MCF 10A (cell line): ENCODE data around the gene DUSP11. TPM values are rescaled to one million over a fixed set of nuclear protein-coding genes. Genes with fewer than 3 reads are reported as not detected.

Experiments
- BruUV-seq: library from RNA; stranded (reverse); fragments of 400-500 nt; replicated peaks from 2 replicates; lab custom pipeline; 2021; lab: Mats Ljungman, UMichigan
- CTCF ChIA-PET: fragments of 300-600 bp; sonication (Branson Sonifier 250); formaldehyde crosslinking; extraction: SDS; loops from one replicate; lab custom pipeline; 2021; ENCODE audit warnings: antibody characterized with exemption, inconsistent platforms; lab: Yijun Ruan, JAX
- POLR2A ChIA-PET: fragments of 300-600, 350-650 bp; sonication (Branson Sonifier 250); formaldehyde crosslinking; extraction: SDS; loops from one replicate; lab custom pipeline; 2020; ENCODE audit warnings: antibody characterized with exemption, inconsistent platforms; lab: Yijun Ruan, JAX
- DNase-seq: peaks from one replicate; pipeline ENCODE4 v3.0.0-alpha.2; 2018; ENCODE audit not compliant: unreplicated experiment
- H3K27ac Mint-ChIP-seq: one replicate; pipeline ENCODE4 v1.8.0; 2022; ENCODE audit warnings: mild to moderate bottlenecking, low read depth, mixed read lengths; ENCODE audit not compliant: unreplicated experiment
- H3K27me3 Mint-ChIP-seq: one replicate; pipeline ENCODE4 v1.8.0; 2022; ENCODE audit warnings: mixed read lengths; ENCODE audit not compliant: insufficient read depth, unreplicated experiment
- H3K36me3 Mint-ChIP-seq: one replicate; pipeline ENCODE4 v1.8.0; 2022; ENCODE audit warnings: mild to moderate bottlenecking, moderate library complexity, mixed read lengths; ENCODE audit not compliant: insufficient read depth, unreplicated experiment
- H3K4me1 Mint-ChIP-seq: one replicate; pipeline ENCODE4 v1.8.0; 2022; ENCODE audit warnings: mixed read lengths; ENCODE audit not compliant: insufficient read depth, unreplicated experiment
- H3K4me3 Mint-ChIP-seq: one replicate; pipeline ENCODE4 v1.8.0; 2022; ENCODE audit warnings: mild to moderate bottlenecking, moderate library complexity, mixed read lengths; ENCODE audit not compliant: unreplicated experiment
- H3K9me3 Mint-ChIP-seq: one replicate; pipeline ENCODE4 v1.8.0; 2022; ENCODE audit warnings: mixed read lengths; ENCODE audit not compliant: unreplicated experiment
- intact Hi-C: fragments of 100-400 bp; cut with micrococcal nuclease; formaldehyde crosslinking; loops from 2 replicates; pipeline ENCODE4 v1.14.1; 2022
- total RNA-seq: library from RNA; stranded (reverse); gene quantifications from 2 replicates; pipeline ENCODE4 v1.2.3, GENCODE V29; 2022
- TF ChIP-seq, protein P1 (sequence below): fragments of 200-600 bp; IDR thresholded peaks from one replicate; pipeline ENCODE4 v1.8.0; 2022; ENCODE audit warnings: antibody characterized with exemption, mild to moderate bottlenecking; ENCODE audit not compliant: unreplicated experiment

Gene DUSP11
- total RNA-seq, 1 experiment from 2014 or later, result 45.0 TPM

DNA sequence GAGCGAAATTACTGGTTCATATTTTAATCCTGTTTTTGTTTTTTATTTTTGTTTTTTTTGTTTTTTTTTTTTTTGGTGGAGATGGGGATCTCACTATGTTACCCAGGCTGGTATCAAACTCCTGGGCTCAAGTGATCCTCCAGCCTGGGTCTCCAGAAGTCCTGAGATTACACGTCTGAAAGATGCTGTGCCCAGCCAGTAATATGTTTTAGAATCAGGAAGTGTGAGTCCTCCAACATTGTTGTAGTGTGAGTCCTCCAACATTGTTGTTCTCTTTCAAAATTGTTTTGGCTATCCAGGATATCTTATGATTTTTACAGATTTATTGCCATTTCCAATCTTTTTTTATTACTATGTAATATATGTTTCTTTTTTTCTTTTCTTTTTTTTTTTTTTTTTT, 65.8 kb downstream of the DUSP11 start:
- intact Hi-C loops, result no loop called here
- Mint-ChIP-seq H3K9me3 (peaks cover 13% of the 10 kb centered on the region), H3K27ac (no peak overlapping the region), H3K4me1 (peaks cover 6% of the 10 kb centered on the region), H3K4me3 (no peak overlapping the region), H3K27me3 (peaks cover 45% of the 10 kb centered on the region), H3K36me3 (no peaks in the 10 kb centered on the region)
- ChIA-PET CTCF (no interaction called here), POLR2A (no interaction called here)
- DNase-seq, result no peak
- BruUV-seq, result no TSS peak
- TF ChIP-seq, protein P1, sequence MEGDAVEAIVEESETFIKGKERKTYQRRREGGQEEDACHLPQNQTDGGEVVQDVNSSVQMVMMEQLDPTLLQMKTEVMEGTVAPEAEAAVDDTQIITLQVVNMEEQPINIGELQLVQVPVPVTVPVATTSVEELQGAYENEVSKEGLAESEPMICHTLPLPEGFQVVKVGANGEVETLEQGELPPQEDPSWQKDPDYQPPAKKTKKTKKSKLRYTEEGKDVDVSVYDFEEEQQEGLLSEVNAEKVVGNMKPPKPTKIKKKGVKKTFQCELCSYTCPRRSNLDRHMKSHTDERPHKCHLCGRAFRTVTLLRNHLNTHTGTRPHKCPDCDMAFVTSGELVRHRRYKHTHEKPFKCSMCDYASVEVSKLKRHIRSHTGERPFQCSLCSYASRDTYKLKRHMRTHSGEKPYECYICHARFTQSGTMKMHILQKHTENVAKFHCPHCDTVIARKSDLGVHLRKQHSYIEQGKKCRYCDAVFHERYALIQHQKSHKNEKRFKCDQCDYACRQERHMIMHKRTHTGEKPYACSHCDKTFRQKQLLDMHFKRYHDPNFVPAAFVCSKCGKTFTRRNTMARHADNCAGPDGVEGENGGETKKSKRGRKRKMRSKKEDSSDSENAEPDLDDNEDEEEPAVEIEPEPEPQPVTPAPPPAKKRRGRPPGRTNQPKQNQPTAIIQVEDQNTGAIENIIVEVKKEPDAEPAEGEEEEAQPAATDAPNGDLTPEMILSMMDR, result no peak

Other genes with a start within 250 kb of the DUSP11 start
- gene NAT8, start 137.7 kb downstream of the DUSP11 start, total RNA-seq, result not detected in 2 replicates
- gene TPRKB, start 42.8 kb downstream of the DUSP11 start, total RNA-seq, result 40.4 and 51.0 TPM in 2 replicates
- not detected in 2 replicates for gene C2orf78, start 4.1 kb upstream of the DUSP11 start, total RNA-seq
- gene STAMBP, start 48.9 kb upstream of the DUSP11 start, total RNA-seq, result 64.9 and 66.3 TPM in 2 replicates
- not detected in 2 replicates for gene ACTG2, start 112.9 kb upstream of the DUSP11 start, total RNA-seq
- 74.4 and 92.3 TPM in 2 replicates for gene DGUOK, start 146.8 kb upstream of the DUSP11 start, total RNA-seq
- gene TET3, start 204.8 kb upstream of the DUSP11 start, total RNA-seq, result 15.0 and 17.5 TPM in 2 replicates